ENCODE results near the gene PKNOX2. TPM values are rescaled to one million over a fixed set of nuclear protein-coding genes. Genes with fewer than 3 reads are reported as not detected.

Gene PKNOX2
- total RNA-seq, 1 donor from 2014 or later, result 6.8 TPM

DNA sequence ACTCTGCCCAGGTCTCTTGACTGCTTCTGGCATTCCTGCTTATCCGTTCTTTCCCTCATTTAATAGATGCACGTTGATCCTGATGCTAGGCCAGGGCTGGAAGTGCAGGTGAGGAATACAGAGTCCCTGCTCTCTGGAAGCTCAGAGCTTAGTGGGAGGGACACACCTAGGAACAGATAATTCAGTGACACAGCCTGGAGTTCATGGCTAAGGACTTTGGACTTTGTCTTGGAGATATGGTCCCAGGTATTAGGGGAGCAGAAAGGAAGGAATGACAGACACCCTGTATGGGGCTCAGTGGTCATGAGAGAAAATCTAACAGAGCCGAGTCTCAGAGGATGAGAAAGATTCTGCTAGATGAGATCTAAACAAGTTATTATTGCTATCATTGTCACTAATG lies 160.6 kb downstream of the PKNOX2 start:
- Histone ChIP-seq H3K36me3 (ENCODE audit: control insufficient read depth in 3 of 3, insufficient read depth in 3 of 3, low read length in 3 of 3) (no peaks in the 10 kb centered on the region), H3K9ac (ENCODE audit: low read depth in 1 of 3, low read length in 3 of 3) (no peak overlapping the region), H3K27ac (ENCODE audit: low read depth, low read length) (no peak overlapping the region), H3K4me3 (ENCODE audit: low read length in 3 of 3) (no peak overlapping the region), H3K27me3 (ENCODE audit: control insufficient read depth in 3 of 3, insufficient read depth in 3 of 3, low read length in 3 of 3) (no peaks in the 10 kb centered on the region), H3K9me3 (ENCODE audit: control insufficient read depth in 3 of 3, low read length in 3 of 3) (no peaks in the 10 kb centered on the region), H3K4me1 (ENCODE audit: control insufficient read depth in 3 of 3, insufficient read depth in 3 of 3, low read length in 3 of 3) (peaks cover 0 to 2% (median 0%) of the 10 kb centered on the region in 3 donors)

GRCh38 chr11:125326126-125326525 lies 161.6 kb downstream of the PKNOX2 start:
- Histone ChIP-seq H3K4me3 (ENCODE audit: low read length in 3 of 3) (no peak overlapping the region), H3K9me3 (ENCODE audit: control insufficient read depth in 3 of 3, low read length in 3 of 3) (no peaks in the 10 kb centered on the region), H3K9ac (ENCODE audit: low read depth in 1 of 3, low read length in 3 of 3) (no peak overlapping the region), H3K27me3 (ENCODE audit: control insufficient read depth in 3 of 3, insufficient read depth in 3 of 3, low read length in 3 of 3) (no peaks in the 10 kb centered on the region), H3K27ac (ENCODE audit: low read depth, low read length) (no peak overlapping the region), H3K4me1 (ENCODE audit: control insufficient read depth in 3 of 3, insufficient read depth in 3 of 3, low read length in 3 of 3) (peaks cover 0 to 2% (median 0%) of the 10 kb centered on the region in 3 donors), H3K36me3 (ENCODE audit: control insufficient read depth in 3 of 3, insufficient read depth in 3 of 3, low read length in 3 of 3) (no peaks in the 10 kb centered on the region)

DNA sequence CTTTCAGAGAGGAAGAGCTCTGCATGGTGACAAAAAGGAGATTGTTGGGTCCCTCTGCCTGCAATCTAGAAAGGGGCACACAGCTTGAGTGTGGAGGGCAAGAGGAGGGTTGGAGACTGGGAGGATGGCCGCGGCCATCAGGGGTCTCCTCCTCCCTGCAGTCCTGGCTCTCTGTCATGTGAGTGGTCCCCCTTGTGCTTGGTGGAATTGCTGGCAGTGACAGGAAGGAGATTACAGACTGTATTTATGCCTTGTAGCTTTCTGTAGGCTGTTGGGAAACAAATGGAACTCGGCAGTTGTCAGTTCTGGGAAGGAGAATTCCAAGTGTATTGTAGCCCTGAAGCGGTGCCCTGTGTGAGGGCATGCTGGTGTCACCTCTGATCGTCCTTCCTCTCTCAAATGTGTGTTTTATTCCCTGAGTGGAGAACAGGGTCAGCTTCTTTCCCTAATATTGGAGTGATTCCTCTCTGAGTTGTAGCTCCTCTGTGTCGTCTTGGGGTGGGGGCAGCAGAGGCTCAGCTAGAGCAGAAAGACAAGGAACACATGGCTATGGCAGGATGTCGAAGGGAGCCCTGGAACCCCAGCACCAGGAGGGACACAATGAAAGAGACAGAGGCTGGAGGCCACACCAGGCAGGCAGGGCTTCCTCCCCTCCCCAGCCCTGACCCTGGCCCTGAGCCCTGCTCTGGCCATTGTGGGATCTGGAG lies 163.1 kb downstream of the PKNOX2 start:
- no peak overlapping the region for H3K9ac ChIP-seq (ENCODE audit: low read depth in 1 of 3, low read length in 3 of 3)
- no peak overlapping the region for H3K4me3 ChIP-seq (ENCODE audit: low read length in 3 of 3)
- peaks cover 0 to 1% (median 0%) of the 10 kb centered on the region in 3 donors for H3K36me3 ChIP-seq (ENCODE audit: control insufficient read depth in 3 of 3, insufficient read depth in 3 of 3, low read length in 3 of 3)
- no peaks in the 10 kb centered on the region for H3K9me3 ChIP-seq (ENCODE audit: control insufficient read depth in 3 of 3, low read length in 3 of 3)
- H3K27ac ChIP-seq (ENCODE audit: low read depth, low read length), result no peak overlapping the region
- no peaks in the 10 kb centered on the region for H3K27me3 ChIP-seq (ENCODE audit: control insufficient read depth in 3 of 3, insufficient read depth in 3 of 3, low read length in 3 of 3)
- H3K4me1 ChIP-seq (ENCODE audit: control insufficient read depth in 3 of 3, insufficient read depth in 3 of 3, low read length in 3 of 3), result peaks cover 0 to 2% (median 0%) of the 10 kb centered on the region in 3 donors

GRCh38 chr11:125328225-125328580 lies 163.7 kb downstream of the PKNOX2 start:
- no peaks in the 10 kb centered on the region for H3K27me3 ChIP-seq (ENCODE audit: control insufficient read depth in 3 of 3, insufficient read depth in 3 of 3, low read length in 3 of 3)
- no peaks in the 10 kb centered on the region for H3K9me3 ChIP-seq (ENCODE audit: control insufficient read depth in 3 of 3, low read length in 3 of 3)
- no peak overlapping the region for H3K4me3 ChIP-seq (ENCODE audit: low read length in 3 of 3)
- no peak overlapping the region for H3K9ac ChIP-seq (ENCODE audit: low read depth in 1 of 3, low read length in 3 of 3)
- H3K27ac ChIP-seq (ENCODE audit: low read depth, low read length), result no peak overlapping the region
- peaks cover 0 to 2% (median 0%) of the 10 kb centered on the region in 3 donors for H3K4me1 ChIP-seq (ENCODE audit: control insufficient read depth in 3 of 3, insufficient read depth in 3 of 3, low read length in 3 of 3)
- H3K36me3 ChIP-seq (ENCODE audit: control insufficient read depth in 3 of 3, insufficient read depth in 3 of 3, low read length in 3 of 3), result peaks cover 0 to 4% (median 1%) of the 10 kb centered on the region in 3 donors

- Histone ChIP-seq H3K36me3 (ENCODE audit: control insufficient read depth in 3 of 3, insufficient read depth in 3 of 3, low read length in 3 of 3) (peaks cover 0 to 7% (median 1%) of the 10 kb centered on the region in 3 donors), H3K27ac (ENCODE audit: low read depth, low read length) (no peak overlapping the region), H3K9ac (ENCODE audit: low read depth in 1 of 3, low read length in 3 of 3) (no peak overlapping the region), H3K4me1 (ENCODE audit: control insufficient read depth in 3 of 3, insufficient read depth in 3 of 3, low read length in 3 of 3) (no peaks in the 10 kb centered on the region), H3K4me3 (ENCODE audit: low read length in 3 of 3) (no peak overlapping the region), H3K27me3 (ENCODE audit: control insufficient read depth in 3 of 3, insufficient read depth in 3 of 3, low read length in 3 of 3) (no peaks in the 10 kb centered on the region), H3K9me3 (ENCODE audit: control insufficient read depth in 3 of 3, low read length in 3 of 3) (no peaks in the 10 kb centered on the region)
Measured at GRCh38 chr11:125329786-125330185, 165.2 kb downstream of the PKNOX2 start.

DNA sequence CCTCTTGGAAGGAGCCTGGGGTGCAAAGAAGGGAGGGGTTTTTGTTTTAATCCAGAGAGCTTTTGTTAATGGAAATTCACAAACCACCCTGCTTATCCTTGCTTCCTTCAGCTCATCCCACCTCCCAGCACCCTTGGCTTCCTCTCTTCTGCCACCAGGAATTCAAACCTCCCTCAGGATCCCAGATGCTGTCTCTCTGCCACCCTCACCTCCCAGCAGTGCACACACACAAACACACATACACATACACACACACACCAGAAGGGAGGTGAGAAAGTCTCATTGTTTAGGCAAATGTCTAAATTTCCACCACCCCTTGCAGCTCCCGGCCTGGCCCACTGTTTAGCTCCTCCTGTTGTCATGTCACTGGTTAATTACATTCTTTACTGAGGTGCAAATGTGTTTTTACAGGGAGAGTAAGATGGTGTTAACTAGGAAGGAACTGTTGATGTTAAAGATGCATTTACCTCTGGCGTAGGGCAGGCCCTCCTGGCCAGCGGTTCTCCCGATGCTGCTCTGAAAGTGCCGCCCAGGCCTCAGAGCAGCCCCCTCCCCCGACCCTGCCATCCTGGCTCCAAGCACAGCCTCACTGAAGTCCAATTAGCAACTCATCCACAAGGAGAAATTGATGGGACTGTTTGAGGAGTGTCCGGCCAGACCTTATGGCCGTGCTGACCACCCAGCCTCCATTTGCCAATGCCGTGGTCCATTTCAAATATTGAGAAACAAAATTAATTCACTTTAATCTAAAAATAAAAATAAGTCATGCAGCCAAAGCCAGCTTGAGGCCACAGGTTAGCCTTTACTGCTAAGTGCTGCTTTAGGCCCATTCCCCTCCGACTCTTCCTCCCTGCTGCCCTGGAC lies 166.1 kb downstream of the PKNOX2 start:
- Histone ChIP-seq H3K4me3 (ENCODE audit: low read length in 3 of 3) (no peak overlapping the region), H3K9me3 (ENCODE audit: control insufficient read depth in 3 of 3, low read length in 3 of 3) (no peaks in the 10 kb centered on the region), H3K4me1 (ENCODE audit: control insufficient read depth in 3 of 3, insufficient read depth in 3 of 3, low read length in 3 of 3) (no peaks in the 10 kb centered on the region), H3K9ac (ENCODE audit: low read depth in 1 of 3, low read length in 3 of 3) (no peak overlapping the region), H3K27me3 (ENCODE audit: control insufficient read depth in 3 of 3, insufficient read depth in 3 of 3, low read length in 3 of 3) (no peaks in the 10 kb centered on the region), H3K27ac (ENCODE audit: low read depth, low read length) (no peak overlapping the region), H3K36me3 (ENCODE audit: control insufficient read depth in 3 of 3, insufficient read depth in 3 of 3, low read length in 3 of 3) (peaks cover 0 to 7% (median 1%) of the 10 kb centered on the region in 3 donors)

DNA sequence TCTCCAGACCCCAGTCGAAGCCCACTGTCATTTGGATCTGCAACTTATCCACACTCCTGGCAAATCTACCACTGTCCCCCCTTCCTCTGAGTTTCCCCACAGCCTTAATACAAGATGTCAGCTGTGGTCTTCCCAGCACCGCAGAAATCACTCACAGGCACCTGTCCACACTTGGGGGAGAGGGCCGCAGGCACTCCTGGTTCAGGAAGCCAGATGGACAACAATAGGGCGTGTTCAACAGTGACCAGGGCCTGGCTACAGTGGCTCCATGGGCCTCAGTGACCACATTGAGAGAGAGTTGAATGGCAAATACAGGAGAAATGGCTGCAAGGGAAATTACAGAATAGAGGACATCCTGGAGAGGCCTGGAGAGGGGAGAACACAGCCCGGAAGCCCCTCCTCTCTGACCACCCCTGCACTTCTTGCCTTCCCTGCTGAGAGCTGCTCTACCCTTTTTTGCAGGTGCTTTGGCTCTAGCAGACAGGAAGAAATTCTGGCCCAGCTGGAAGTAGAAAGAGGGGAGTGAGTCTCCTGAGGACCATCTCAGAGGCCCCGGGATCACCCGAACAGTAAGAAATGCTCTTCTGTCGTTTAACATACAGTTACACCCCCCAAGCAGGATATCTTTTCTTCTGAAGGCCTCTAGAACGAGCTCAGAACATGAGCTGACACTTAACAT lies 166.9 kb downstream of the PKNOX2 start:
- Histone ChIP-seq H3K36me3 (ENCODE audit: control insufficient read depth in 3 of 3, insufficient read depth in 3 of 3, low read length in 3 of 3) (peaks cover 0 to 7% (median 1%) of the 10 kb centered on the region in 3 donors), H3K9me3 (ENCODE audit: control insufficient read depth in 3 of 3, low read length in 3 of 3) (no peaks in the 10 kb centered on the region), H3K27ac (ENCODE audit: low read depth, low read length) (no peak overlapping the region), H3K9ac (ENCODE audit: low read depth in 1 of 3, low read length in 3 of 3) (no peak overlapping the region), H3K4me3 (ENCODE audit: low read length in 3 of 3) (no peak overlapping the region), H3K27me3 (ENCODE audit: control insufficient read depth in 3 of 3, insufficient read depth in 3 of 3, low read length in 3 of 3) (no peaks in the 10 kb centered on the region), H3K4me1 (ENCODE audit: control insufficient read depth in 3 of 3, insufficient read depth in 3 of 3, low read length in 3 of 3) (no peaks in the 10 kb centered on the region)

- H3K4me3 ChIP-seq (ENCODE audit: low read length in 3 of 3), result no peak overlapping the region
- H3K4me1 ChIP-seq (ENCODE audit: control insufficient read depth in 3 of 3, insufficient read depth in 3 of 3, low read length in 3 of 3), result peaks cover 0 to 4% (median 0%) of the 10 kb centered on the region in 3 donors
- H3K9ac ChIP-seq (ENCODE audit: low read depth in 1 of 3, low read length in 3 of 3), result no peak overlapping the region
- peaks cover 0 to 7% (median 1%) of the 10 kb centered on the region in 3 donors for H3K36me3 ChIP-seq (ENCODE audit: control insufficient read depth in 3 of 3, insufficient read depth in 3 of 3, low read length in 3 of 3)
- H3K27me3 ChIP-seq (ENCODE audit: control insufficient read depth in 3 of 3, insufficient read depth in 3 of 3, low read length in 3 of 3), result no peaks in the 10 kb centered on the region
- no peak overlapping the region for H3K27ac ChIP-seq (ENCODE audit: low read depth, low read length)
- H3K9me3 ChIP-seq (ENCODE audit: control insufficient read depth in 3 of 3, low read length in 3 of 3), result no peaks in the 10 kb centered on the region
Measured at GRCh38 chr11:125332821-125333220, 168.3 kb downstream of the PKNOX2 start.

GRCh38 chr11:125333354-125334073 lies 169.0 kb downstream of the PKNOX2 start:
- Histone ChIP-seq H3K4me1 (ENCODE audit: control insufficient read depth in 3 of 3, insufficient read depth in 3 of 3, low read length in 3 of 3) (peaks cover 4 to 7% (median 5%) of the 10 kb centered on the region in 3 donors), H3K27me3 (ENCODE audit: control insufficient read depth in 3 of 3, insufficient read depth in 3 of 3, low read length in 3 of 3) (no peaks in the 10 kb centered on the region), H3K9ac (ENCODE audit: low read depth in 1 of 3, low read length in 3 of 3) (no peak overlapping the region), H3K4me3 (ENCODE audit: low read length in 3 of 3) (no peak overlapping the region), H3K27ac (ENCODE audit: low read depth, low read length) (no peak overlapping the region), H3K36me3 (ENCODE audit: control insufficient read depth in 3 of 3, insufficient read depth in 3 of 3, low read length in 3 of 3) (peaks cover 0 to 7% (median 1%) of the 10 kb centered on the region in 3 donors), H3K9me3 (ENCODE audit: control insufficient read depth in 3 of 3, low read length in 3 of 3) (no peaks in the 10 kb centered on the region)

Measured in skeletal muscle tissue (tissue), 4 donors.